SH-SY5Y (cell line): Measurements from ENCODE around the gene TSHR.

ENCODE experiments used
- GATA2 ChIP-seq: IDR thresholded peaks from 2 replicates; pipeline ENCODE4 v1.6.1; 2011; ENCODE audit warnings: mild to moderate bottlenecking, low read depth, low read length
- GATA3 ChIP-seq: IDR thresholded peaks from 2 replicates; pipeline ENCODE4 v1.6.1; 2011; ENCODE audit warnings: low read depth, mild to moderate bottlenecking, low read length, moderate library complexity

The TSHR gene

DNA sequence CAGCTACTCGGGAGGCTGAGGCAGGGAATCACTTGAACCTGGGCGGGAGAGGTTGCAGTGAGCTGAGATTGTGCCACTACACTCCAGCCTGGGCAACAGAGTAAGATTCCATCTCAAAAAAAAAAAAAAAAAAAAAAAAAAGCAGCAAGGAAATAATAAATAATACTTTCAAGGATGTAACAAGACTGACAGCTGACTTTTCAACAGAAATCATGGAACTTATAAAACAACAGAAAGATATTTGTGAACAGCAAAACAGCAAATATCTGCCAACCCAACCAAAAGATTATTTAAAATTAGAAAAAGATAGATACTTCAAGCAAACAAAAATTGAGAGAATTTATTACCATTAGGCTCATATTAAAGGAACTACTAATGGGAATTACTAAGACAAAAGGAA lies 115.1 kb downstream of the TSHR start:
- no peak for TF ChIP-seq GATA3
- no peak for TF ChIP-seq GATA2

DNA sequence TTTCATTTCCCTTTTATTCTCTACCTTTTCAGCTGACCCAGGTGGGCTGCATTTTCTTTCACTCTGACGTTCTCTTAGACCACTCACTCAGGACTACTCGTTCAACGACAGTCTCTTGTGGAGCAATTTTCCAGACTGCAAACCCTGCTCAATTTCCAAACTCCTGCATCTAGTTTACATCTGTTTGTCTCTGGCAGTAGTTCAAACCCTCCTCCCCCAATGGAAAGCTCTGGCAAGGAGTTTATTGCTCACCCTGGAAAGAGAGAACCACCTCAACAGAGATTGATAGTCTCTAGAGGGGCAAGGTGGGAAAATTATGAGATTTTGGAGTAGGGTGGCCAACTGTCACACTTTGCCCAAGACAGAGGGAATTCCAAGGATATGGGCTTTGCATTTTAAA lies 130.2 kb downstream of the TSHR start:
- no peak for TF ChIP-seq GATA2
- no peak for TF ChIP-seq GATA3

DNA sequence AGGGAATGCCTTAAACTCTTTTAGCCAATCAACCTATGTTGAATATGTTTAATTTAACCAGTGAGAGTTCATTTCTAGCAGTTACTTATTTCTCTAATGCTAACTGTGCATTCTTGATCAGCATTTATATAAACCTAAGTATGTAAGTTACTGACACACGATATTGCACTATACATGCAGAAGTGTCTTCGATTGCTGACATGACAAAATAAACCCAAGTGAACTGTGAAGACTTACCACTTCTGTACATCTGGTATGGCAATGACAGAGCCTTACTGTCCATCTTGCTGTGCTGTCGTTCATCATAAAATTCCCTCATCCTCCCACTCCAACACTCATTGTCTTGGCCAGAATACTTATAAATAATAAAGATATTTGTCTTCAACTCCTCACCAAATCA lies 131.8 kb downstream of the TSHR start:
- no peak for TF ChIP-seq GATA3
- TF ChIP-seq GATA2 = no peak

DNA sequence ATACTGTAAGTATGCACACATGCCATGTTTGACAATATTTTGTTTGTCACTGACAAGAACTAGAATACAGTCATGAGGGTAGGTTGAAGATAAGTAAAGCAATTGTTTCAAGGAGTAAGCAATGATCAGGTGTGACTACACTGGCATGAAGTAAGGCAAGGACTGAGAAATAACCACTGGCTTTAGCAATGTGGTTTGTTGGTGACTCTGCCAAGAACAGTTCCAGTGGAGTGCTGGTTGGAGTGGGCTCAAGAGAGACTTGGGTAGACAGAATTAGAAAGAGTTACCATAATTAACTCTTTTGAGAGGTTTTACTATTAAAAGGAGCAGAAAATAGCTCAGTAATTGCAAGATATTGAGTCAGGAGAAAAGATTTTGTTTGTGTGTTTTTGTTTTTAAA lies 135.7 kb downstream of the TSHR start:
- no peak for TF ChIP-seq GATA3
- TF ChIP-seq GATA2 = no peak

DNA sequence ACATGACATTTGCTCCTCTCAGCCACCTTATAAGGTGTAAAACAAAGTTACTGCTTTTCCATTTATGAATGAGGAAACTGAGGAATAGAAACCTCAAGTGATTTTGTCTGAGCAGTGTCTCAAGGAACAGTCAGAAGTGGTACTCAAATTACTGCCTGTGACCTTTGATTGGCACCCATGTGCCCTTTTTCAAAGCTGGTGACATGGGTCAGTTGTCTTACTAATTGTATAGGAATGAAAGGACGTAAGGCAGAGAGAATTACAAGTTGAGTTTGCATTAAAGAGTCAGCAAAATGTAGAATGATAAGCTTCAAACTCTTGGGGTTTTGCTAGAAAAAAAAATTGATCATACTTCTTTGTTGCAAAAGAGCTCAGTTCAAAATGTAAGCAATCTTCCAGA lies 136.2 kb downstream of the TSHR start:
- TF ChIP-seq GATA3 (no peak), GATA2 (no peak)

DNA sequence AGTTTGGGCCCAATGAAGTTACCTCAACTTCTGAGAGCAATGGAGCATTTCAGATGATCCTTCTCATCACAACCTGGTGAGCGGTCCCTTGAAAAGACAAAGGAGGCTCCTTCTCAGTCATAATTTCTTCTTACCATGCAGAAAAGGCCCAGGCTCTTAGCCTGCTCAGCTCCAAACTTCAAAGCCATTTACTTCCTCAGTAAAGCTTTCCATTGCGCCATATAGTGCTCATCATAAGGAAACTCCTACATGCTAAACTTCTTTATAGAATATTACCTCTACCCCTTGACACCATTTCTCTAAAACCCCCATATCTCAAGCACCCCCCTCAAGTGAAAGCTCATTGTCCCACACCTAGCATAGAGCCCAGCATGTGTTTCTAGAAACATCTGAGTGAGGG lies 138.2 kb downstream of the TSHR start:
- TF ChIP-seq GATA3 (no peak), GATA2 (no peak)

DNA sequence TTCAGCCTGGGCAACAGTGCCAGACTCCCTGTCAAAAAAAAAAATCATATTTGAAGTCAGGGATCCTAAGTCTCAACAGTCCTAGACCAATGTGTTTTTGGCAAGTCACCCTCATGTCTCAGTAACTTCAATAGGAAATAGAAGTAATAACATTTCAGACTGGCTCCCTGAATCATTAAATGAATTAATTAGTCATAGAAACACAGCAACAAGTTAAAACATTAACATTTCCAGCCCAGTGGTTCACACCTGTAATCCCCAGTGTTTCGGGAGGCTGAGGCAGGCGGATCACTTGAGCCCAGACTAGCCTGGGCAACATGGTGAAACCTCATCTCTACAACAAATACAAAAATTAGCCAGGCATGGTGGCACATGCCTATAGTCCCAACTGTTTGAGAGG lies 140.1 kb downstream of the TSHR start:
- no peak for TF ChIP-seq GATA2
- no peak for TF ChIP-seq GATA3

DNA sequence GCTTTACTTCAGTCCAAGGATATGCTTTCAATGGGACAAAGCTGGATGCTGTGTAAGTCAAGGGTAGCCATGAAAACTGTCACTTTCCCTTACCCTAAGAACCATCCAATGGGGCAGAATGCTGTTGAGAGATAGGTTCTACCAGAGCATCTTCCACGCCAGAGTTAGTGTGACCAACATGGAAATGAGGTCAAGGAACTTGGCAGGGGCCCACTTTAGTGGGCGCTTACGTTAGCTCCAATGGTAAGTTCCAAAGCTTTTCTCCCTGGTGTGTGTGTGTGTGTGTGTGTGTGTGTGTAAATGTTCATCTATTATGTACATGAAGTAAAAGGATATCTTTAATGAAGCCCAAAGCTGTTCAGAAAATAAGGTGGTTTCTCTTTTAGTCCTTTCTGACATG lies 141.2 kb downstream of the TSHR start:
- TF ChIP-seq GATA2 = no peak
- TF ChIP-seq GATA3 = no peak

DNA sequence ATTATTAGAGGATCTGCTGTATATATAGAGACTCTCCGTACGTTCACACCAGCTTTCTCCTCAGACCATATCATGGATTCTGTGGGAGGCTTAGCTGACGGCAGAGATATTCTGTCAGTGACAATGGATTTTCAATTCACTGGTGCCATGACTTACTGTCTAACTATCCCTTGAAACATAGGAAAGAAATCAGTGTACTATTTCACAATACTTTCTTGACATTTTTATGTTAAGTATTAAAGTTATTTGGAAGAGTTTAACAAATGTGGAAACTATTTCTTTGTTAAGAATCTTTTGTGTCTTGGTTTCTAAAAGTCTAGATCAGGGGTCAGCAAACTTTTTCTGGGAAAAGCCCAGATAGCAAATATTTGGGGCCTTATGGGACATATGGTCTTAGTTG lies 146.8 kb downstream of the TSHR start:
- TF ChIP-seq GATA3 (no peak), GATA2 (no peak)

DNA sequence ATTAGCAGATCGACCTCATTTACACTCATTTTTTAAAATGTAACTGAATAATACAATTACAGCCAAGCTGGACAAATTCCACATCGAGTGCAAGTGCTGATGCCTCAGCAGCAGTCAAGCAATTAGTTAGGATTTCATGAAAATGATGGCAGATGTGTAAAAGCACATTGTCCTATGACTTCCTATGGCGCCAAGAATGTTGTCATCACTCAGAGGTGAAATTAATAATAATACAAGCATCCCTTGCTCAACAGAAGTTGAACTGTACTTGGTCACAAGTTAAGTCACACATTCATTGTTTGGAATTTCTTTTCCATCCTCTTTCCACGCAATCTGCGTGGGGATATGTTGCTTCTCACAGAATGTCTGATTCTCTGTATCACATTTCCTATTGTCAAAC lies 148.0 kb downstream of the TSHR start:
- TF ChIP-seq GATA2 (no peak), GATA3 (no peak)

DNA sequence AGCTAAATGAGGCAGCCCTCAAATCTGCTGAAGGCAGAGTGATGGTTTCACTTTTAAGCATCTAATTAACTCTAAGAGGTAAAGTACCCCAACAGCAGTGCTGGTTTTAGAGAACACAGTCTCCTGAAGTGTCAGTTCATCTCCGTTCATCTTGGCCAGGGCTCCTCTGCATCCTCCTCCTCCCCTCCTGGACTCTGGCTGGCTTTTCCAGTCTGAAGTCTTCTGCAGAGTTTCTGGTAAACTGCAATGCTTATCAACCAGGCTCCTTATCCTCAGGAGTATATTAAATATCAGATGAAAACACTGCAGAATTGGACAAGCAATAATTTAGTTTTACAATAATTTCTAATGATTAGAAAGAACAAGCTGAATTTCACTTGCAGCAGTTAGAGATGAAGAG lies 150.0 kb downstream of the TSHR start:
- TF ChIP-seq GATA2 (no peak), GATA3 (no peak)

DNA sequence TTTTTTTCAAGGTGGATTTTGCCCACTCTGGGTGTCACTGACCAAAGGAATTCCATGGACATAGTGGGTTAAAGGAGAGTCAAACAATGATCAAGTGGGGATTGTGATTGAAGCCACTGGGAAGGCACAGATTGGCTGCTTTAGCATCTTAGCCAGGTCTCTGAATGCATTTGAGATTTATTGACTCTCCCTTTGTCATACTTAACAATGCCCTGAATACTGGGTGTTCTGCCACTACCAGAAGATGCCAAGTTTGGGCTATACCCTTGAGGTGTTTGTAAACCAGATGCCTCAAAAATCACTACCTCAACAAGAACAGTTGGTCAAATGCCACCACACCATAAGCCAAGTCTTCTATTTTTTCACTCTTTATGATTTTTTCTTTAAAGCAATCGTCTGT lies 150.5 kb downstream of the TSHR start:
- TF ChIP-seq GATA2 (no peak), GATA3 (no peak)

DNA sequence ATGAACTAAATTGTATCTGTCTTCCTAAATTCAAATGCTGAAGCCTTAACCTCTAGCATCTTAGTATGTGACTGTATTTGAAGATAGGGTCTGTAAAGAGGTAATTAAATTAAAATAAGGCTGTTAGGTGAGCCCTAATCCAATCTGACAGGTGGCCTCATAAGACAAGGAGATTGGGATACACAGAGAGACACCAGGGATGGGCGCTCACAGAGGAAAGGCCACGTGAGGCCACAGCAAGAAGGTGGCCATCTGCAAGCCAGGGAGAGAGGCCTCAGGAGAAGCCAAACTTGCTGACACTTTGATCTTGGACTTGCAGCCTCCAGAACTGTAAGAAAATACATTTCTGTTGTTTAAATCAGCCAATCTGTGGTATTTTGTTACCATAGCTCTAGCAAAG lies 154.8 kb downstream of the TSHR start:
- TF ChIP-seq GATA2 (no peak), GATA3 (no peak)

DNA sequence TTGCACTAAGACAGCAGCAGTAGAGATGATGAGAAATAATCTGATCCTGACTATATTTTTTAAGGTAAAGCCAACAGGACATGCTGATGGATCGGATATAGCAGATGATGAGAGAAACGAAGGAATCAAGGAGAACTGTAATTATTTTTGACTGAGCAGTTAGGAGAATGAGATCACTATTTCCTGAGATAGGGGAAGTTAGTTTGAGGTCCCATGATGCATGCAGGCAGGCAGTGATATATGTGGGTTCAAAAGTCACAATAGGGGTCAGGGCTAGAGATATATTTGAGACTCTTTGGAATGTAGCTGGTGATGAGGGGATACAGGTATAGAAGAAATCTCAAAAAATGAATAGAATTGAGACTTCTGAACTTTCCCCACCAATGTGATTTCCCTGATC lies 157.8 kb downstream of the TSHR start:
- no peak for TF ChIP-seq GATA2

DNA sequence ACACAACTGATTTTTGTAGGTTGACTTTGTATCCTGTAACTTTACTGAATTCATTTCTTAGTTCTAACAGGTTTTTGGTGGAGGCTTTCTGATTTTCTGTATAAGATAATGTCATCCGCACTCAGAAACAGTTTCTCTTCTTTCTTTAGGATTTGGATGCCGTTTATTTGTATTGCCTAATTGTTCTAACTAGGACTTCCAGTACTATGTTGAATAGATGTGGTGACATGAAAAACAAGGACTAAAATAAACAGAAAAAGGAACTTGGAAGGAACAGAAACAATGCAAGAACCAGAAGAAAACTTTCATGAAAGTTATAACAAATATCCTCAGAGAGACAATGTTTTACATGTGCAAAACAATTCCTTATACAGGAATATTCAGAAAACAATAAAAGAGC lies 165.1 kb downstream of the TSHR start:
- TF ChIP-seq GATA3 (no peak), GATA2 (no peak)

DNA sequence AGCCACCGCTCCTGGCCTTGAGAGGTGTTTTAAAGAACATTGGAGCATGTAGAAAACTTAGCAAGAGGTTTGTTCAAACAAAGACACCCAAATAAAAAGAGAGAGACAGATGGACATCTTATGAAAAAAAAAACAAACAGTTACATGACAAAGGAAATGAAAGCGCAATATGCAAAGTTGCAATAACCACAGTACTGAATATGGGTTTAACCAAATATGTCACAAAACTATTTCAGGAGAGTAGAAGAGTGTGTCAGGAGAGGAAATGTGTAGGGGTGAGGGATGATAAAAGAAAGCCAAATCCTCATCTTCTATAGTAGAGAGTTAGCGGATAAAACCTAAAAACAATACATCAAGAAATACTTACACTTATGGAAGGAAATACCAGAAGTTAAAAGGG lies 166.9 kb downstream of the TSHR start:
- TF ChIP-seq GATA2 (no peak), GATA3 (no peak)
